HCT116 (cell line): ENCODE measurements around the gene FRMD8.

Experiments
- CTCF ChIP-seq, 3 experiments: fragments of 200-600 bp in 1 of 3; sonication (generic) in 1 of 3; IDR thresholded peaks in 2 of 3; conservative IDR thresholded peaks in 1 of 3; 2 replicates each; pipeline ENCODE4 v1.5.1; 2012 to 2017; ENCODE audit warnings: low read depth in 2 of 3, low read length in 2 of 3, antibody characterized with exemption in 1 of 3, borderline replicate concordance in 1 of 3, control low read depth in 1 of 3, mild to moderate bottlenecking in 1 of 3, mixed read lengths in 1 of 3, mixed run types in 1 of 3, moderate library complexity in 1 of 3; ENCODE audit not compliant: insufficient read depth in 1 of 3
- EGR1 ChIP-seq: IDR thresholded peaks from 2 replicates; pipeline ENCODE4 v1.6.1; 2012; ENCODE audit warnings: low read depth
- JUND ChIP-seq: IDR thresholded peaks from 2 replicates; pipeline ENCODE4 v1.6.1; 2012
- TCF7L2 ChIP-seq: IDR thresholded peaks from 2 replicates; pipeline ENCODE4 v1.7.0; 2011; ENCODE audit warnings: borderline replicate concordance, inconsistent platforms; ENCODE audit not compliant: insufficient read depth, insufficient read length; ENCODE audit errors: extremely low read depth
- ZBTB33 ChIP-seq: IDR thresholded peaks from 2 replicates; pipeline ENCODE4 v1.6.1; 2011; ENCODE audit warnings: mild to moderate bottlenecking, low read length, moderate library complexity; ENCODE audit not compliant: insufficient replicate concordance; ENCODE audit errors: extremely low read depth

GRCh38 chr11:65420506-65420905 lies 34.1 kb downstream of the FRMD8 start:
- TF ChIP-seq EGR1 (no peak), TCF7L2 (no peak), CTCF (IDR thresholded peaks at IDR 0.05 in 2 of 3, conservative IDR thresholded peaks at IDR 0.05 in 1 of 3; ENCODE audit: borderline replicate concordance in 1 of 3, insufficient read depth in 1 of 3, low read depth in 2 of 3, low read length in 2 of 3) (no peak), ZBTB33 (no peak), JUND (no peak)
